ENCODE data around the gene CCDC6.

GRCh38 chr10:59901470-59901869, 4.9 kb downstream of the CCDC6 start:
- TF ChIP-seq CTCF (IDR thresholded peaks at IDR 0.05) (no peak), POLR2A (IDR thresholded peaks at IDR 0.05) (no peak)
